Testis (tissue), 2 donors: ENCODE results near the gene PRAC1.

Experiments used
- CTCF ChIP-seq, 3 experiments: fragments of 450-650 bp in 2 of 3; fragments of 200-600 bp in 1 of 3; sonication (generic) in 1 of 3; IDR thresholded peaks; one replicate each; pipeline ENCODE4 v1.5.1; 2016 to 2019; ENCODE audit warnings: antibody characterized with exemption in 3 of 3, mild to moderate bottlenecking in 2 of 3, moderate library complexity in 1 of 3
- POLR2A ChIP-seq: fragments of 450-650 bp; IDR thresholded peaks from one replicate; pipeline ENCODE4 v1.6.1; 2017; ENCODE audit warnings: antibody characterized with exemption, mild to moderate bottlenecking, moderate library complexity

GRCh38 chr17:48732688-48733629 is 10.6 kb upstream of the PRAC1 start:
- TF ChIP-seq CTCF (IDR thresholded peaks at IDR 0.05) (no peak), POLR2A (no peak)
